HTERT RPE-1 (cell line): ENCODE data around the gene LGALS7B.
"Not testable (repeated sequence)": the region's sequence is repeated elsewhere in the genome, so short reads cannot be mapped to it uniquely, and the experiment has no call there.

ENCODE experiments used
- in situ Hi-C: fragments of 300-500 bp; cut with MboI; formaldehyde crosslinking; loops from 4 replicates; pipeline ENCODE4 v1.14.3; 2020; ENCODE audit warnings: low sequenced_read_pairs

The LGALS7B gene

DNA sequence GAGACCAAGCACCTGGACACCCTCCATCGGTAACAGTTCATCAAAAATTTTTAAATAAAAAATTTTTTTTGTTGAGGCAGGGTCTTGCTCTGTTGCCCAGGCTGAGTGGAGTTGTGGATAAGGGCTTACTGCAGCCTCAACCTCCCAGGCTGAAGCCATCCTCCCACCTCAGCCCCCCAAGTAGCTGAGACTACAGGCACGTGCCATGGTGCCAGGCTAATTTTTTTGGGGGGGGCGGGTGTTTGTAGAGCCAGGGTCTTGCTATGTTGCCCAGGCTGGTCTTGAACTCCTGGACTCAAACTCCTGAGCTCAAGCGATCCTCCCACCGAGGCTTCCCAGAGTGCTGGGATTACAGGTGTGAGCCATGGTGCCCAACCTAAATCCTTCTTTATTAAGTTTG lies 4.7 kb downstream of the LGALS7B start:
- in situ Hi-C loops = no loop called here

DNA sequence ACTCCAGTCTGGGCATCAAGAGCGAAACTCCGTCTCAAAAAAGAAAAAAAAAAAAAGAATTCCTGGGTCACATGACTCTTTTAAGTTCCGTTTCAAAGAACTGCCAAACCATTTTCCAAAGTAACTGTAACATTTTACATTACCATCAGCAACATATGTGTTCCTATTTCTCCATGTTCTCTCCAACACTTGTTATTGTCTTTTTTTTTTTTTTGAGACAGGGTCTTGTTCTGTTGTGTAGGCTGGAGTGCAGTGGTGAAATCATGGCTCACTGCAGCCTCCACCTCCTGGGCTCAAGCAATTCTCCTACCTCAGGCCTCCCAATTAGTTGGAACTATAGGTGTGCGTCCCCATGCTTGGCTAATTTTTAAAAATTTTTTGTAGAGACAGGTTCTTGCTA lies 6.5 kb downstream of the LGALS7B start:
- in situ Hi-C loops = no loop called here

DNA sequence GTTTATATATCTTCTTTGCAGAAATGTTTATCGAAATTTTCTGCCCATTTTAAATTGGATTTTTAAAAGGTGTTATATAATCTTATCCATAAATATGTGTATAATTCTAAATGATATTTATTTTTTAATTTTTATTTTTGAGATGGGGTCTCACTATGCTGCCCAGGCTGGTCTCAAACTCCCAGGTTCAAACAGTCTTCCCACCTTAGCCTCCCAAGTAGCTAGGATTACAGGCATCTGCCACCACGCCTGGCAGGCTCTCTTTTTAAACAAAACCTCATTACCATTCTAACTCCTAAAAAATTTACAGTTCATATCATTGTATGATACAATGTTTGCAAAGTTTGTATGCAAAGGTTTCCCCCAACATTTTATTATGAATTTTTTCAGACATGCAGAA lies 7.2 kb downstream of the LGALS7B start:
- in situ Hi-C loops = no loop called here

DNA sequence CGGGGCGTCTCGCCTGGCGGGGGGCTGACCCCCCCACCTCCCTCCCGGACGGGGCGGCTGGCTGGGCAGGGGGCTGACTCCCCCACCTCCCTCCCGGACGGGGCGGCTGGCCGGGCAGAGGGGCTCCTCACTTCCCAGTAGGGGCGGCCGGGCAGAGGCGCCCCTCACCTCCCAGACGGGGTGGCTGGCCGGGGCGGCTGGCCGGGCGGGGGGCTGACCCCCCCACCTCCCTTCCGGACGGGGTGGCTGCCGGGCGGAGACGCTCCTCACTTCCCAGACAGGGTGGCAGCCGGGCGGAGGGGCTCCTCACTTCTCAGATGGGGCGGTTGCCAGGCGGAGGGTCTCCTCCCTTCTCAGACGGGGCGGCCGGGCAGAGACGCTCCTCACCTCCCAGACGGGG lies 8.8 kb downstream of the LGALS7B start:
- in situ Hi-C loops = not testable (repeated sequence)

- in situ Hi-C loops = no loop called here
Observed at GRCh38 chr19:38799104-38799503, 10.1 kb downstream of the LGALS7B start.

DNA sequence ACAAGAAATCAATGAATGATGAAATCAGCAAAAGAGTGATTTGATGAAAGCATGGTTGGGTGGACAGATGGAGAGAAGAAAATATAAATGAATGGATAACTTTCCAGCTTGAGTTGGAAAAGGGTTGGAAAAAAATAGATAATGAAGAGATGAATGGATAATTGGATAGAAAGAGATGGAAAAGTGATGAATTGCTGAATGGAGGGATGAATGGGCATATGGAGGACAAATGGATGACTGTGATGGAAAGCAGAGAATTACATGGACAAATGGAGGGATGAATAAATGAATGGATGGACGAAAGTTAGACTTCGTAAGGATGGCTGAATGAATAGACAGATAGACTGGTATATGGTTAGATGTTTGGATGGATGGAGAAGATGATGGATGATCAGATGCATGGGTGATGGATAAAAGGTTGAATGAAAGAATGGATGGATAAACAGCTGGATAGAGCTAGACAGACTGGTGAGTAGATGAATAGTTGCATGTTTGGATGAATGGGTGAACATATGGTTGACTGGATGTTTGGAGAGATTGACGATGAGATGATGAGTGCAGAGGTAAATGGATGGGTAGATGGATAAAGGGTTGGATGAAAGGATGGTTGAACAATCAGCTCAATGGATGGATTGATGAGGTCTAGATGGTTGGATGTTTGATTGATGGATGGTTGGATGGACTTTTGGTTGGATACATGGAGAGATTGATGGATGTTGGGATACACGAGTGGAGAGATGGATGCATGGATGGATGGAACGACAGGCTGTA lies 11.8 kb downstream of the LGALS7B start:
- in situ Hi-C loops = no loop called here

DNA sequence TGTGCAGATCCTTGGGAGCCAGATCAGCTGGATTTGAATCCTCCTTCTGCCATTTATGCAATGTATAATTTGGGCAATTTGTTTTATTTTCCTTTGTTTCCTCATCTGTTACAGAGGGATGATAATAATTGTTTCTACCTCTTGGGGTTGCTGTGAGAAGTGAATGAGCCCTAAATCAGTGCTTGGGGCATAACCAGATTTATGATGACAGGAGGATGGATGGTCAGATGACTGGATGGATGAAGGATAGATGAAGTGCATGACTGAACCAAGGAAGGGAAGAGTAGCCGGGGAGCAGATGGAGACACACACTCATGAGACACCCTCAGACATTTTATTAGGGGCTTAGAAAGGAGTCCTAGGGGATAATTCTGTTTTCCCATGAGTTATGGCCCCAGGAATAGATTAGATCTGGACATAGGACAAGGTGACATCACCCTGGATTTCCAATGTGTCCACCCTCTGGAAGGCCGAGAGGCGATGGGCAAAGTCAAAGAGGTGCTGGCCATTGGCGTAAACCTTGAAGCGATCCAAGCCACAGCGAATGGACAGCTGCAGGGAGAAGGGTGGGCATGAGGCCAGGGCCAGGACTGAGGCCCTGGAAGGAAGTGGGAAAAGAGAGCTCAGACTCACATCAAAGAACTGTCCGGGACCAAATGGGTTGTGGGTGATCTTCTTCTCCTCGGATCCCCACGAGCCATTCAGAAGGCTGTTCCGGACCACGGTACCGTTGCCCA lies 12.5 kb downstream of the LGALS7B start:
- in situ Hi-C loops = no loop called here

DNA sequence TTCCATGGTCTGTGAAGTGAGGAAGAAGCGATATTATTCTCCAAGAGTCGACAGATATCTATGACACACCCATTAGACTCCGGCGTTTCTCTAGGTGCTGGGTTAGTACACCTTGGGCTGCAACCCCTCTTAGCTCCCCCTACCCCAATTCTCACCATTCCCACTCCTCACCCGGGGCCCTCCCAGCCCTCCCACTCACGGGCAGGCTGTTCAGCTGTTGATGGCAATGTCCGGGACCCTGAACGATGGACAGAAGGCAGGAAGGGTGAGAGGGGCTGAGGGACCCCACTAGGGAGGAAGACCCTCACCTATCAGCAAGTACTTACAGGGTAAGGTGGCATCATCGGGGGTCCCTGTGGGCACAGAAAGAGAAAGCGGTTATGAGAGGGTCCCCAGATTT lies 14.5 kb downstream of the LGALS7B start:
- in situ Hi-C loops = no loop called here

DNA sequence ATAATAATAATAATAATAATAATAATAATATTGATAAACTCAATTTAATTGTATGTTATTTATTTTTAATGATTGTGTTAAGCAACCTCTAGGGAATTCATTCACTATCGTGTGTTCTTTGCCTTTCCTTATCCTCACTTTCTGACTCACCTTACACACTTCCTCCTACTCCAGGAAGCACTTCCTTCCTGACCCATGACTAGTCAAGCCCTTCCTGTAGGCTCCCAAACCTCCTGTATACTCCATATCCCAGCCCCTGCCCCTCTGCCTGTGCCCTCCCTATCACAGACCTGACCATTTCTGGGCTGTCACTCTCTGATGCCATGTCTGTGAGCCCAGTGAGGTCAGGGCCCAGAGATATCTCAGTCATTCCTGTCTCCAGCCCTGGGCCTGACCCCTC lies 16.2 kb downstream of the LGALS7B start:
- in situ Hi-C loops = no loop called here

DNA sequence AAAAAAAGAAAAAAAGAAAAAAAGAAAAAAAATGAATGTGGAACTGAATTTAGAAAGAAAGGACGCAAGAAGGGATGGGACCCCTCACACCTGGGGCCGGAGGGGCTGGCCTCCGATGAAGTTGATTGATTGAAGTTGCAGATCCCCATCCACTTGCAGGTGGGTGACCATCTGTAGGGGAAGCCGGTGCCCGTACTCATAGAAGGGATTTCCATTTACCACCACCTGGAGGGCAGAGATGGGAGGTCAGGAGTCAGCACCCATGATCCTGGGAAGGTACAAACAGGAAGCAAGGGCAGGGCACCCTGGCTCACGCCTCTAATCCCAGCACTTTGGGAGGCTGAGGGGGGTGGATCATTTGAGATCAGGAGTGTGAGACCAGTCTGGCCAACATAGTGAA lies 17.4 kb downstream of the LGALS7B start:
- in situ Hi-C loops = no loop called here

DNA sequence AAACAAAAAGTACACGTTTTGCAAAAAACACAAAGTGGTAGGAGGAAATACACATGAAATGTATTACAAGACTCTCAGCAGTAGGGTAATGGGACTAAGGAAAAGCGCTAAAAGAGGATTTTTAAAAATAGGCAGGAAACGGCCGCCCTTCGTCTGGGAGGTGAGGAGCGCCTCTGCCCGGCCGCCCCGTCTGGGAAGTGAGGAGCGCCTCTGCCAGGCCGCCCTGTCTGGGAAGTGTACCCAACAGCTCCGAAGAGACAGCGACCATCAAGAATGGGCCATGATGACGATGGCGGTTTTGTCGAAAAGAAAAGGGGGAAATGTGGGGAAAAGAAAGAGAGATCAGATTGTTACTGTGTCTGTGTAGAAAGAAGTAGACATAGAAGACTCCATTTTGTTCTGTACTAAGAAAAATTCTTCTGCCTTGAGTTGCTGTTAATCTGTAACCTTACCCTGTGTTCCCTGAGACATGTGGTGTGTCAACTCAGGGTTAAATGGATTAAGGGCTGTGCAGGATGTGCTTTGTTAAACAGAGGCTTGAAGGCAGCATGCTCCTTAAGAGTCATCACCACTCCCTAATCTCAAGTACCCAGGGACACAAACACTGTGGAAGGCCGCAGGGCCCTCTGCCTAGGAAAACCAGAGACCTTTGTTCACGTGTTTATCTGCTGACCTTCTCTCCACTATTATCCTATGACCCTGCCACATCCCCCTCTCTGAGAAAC lies 18.5 kb downstream of the LGALS7B start:
- in situ Hi-C loops = not testable (repeated sequence)

DNA sequence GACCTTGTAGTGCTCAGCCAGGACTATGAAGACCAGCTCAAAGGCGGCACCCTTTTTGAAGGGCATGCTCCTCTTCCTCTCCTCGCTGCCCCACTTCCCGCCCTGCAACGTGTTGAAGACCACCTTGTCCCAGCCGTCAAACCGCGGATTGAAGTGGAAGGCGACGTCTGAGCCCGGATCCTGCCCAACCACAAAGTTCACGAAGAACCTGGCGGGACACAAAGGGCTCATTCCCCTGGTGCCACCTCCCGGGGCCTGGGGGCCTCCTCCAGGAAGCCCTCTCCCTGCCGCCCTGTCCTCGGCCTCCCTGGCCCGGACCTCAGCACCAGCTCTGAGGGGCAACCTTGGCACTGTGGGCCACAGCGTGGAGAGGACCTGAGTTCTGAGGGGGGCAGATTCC lies 19.7 kb downstream of the LGALS7B start:
- in situ Hi-C loops = no loop called here

- in situ Hi-C loops = no loop called here
Observed at GRCh38 chr19:38809592-38810252, 20.7 kb downstream of the LGALS7B start.

DNA sequence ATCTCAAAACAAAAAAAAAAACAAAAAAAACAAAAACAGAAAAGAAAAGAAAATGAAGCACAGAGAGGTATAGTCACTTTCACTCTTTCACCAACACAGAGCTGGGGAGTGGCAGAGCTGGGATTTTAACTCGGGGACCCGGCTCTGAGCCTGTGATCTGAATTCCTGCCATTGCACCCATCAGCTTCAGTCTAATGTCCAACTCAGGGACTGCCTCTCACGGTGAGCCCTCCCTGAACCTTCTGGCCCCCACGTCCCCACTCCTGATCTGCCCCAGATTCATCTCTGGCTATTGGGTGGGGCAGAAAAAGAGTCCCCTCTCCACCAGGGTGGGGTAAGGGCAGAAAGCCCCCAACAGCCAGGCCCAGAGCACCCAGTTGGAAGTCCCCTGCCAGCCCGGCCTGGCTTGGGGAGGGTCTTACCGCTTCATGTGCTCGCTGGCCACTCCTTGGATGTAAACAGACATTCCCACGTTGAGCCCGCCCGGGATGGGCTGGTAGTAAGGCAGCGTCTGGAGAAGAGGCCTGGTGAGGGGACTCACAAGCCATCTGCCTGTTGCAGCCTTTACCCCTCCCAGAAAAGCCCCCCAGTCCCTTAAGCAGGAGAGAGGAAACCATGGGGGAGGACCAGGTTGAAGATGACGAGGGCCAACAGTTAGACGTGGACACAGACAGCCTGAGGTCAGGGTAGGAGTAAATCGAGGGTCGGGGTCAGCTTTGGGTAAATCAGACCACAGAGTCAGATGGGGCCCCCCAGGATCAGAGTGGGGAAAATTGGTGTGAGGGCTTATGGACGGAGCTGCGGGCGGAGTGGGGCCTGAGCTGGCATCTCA lies 23.2 kb downstream of the LGALS7B start:
- in situ Hi-C loops = no loop called here

DNA sequence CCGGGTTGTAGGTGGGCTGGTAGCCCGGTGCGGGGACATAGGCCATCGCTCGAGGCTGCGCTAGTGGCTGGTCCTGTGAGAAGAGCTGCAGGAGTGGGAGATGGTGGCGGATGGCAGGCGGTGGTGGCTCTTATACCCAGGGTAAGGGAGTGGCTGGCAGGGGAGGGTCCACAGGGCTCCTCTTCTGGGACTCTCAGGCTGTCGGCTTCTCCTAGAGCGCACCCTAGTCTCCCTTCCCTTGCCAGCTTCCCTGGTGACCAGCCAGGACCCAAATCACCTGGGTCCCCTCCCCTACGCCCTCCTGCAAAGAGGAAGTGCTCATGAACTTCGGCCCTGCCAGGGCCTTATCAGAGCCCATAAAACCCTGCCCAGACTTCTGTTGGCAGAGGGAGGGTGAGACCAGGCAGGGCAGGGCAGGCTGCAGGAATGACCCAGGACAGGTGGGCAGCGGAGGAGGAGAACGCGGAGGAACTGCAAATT lies 23.9 kb downstream of the LGALS7B start, which contains the start of gene LGALS4:
TSS of gene LGALS4 (minus strand) at position 105 of the 480 bp plus-strand sequence. CDS start at position 46, 59 bp downstream.
- in situ Hi-C loops = no loop called here

DNA sequence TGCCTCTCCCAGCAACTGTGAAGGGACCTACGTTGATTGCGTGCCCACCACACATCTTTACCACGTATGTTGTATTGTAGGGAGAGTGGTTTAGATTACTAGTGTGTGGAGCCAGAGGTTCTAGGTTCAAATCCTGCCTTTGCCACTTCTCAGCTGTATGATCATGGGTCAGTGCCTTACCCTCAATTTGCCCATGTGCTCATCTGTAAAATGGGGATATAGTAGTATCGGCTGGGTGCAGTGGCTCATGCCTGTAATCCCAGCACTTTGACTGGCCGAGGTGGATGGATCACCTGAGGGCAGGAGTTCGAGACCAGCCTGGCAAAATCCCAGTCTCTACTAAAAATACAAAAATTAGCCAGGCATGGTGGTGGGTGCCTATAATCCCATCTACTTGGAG lies 24.3 kb downstream of the LGALS7B start:
- in situ Hi-C loops = no loop called here

DNA sequence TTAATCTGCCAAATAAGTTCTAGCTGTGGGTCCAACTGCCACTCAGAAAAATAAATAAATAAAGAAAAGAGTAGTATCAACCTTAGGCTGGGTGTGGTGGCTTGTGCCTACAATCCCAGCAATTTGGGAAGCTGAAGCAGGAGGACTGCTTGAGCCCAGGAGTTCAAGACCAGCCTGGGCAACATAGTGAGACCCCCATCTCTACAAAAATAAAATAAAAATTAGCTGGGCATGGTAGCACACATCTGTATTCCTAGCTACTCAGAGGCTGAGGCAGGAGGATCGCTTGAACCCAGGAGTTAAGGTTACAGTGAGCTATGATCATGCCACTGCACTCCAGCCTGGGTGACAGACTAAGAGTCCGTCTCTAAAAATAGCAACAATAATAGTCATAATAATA lies 24.9 kb downstream of the LGALS7B start:
- in situ Hi-C loops = not testable (repeated sequence)

DNA sequence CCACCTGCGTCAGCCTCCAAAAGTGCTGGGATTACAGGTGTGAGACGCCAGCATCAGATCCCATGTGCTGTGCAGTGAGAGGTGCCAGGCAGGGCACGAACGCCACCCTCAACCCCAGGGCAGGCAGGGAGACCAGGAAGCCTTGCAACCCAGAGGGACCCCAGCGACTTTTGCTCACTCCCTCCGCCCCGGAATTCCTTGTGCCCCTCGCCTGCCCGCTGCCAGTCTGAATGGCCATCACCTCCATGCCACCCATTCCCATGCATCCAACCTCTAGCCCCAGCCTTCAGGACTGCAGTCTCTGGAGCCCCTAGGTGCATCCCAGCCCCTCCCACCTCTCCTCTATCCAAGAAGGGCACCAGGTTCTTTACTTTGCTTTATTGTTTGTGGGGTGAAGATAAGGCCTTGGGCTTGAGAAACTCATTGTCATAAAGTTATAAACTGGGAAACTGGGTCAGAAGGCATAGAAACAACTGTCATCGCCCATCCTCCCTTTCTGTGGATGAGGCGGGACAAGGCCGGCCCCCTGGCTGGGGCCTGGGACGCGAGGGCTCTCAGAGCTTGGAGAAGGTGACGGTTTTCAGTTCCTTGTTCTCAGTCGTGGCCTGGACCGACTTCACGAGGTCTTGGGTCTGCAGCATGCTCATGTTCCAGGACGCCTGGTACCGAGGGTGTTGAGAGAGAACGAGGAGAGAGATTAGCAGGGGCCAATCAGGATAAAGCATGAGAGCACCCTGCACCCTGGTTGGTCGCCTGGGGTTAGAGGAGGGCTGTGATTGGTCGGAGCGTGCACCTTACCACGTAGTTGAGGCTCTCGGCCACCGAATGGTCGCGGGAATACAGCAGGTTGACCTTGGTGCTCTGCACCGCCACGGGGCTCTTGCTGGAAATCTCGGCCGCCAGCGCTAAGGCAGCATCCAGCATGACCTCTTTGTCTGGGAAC lies 26.3 kb downstream of the LGALS7B start:
- in situ Hi-C loops = no loop called here

DNA sequence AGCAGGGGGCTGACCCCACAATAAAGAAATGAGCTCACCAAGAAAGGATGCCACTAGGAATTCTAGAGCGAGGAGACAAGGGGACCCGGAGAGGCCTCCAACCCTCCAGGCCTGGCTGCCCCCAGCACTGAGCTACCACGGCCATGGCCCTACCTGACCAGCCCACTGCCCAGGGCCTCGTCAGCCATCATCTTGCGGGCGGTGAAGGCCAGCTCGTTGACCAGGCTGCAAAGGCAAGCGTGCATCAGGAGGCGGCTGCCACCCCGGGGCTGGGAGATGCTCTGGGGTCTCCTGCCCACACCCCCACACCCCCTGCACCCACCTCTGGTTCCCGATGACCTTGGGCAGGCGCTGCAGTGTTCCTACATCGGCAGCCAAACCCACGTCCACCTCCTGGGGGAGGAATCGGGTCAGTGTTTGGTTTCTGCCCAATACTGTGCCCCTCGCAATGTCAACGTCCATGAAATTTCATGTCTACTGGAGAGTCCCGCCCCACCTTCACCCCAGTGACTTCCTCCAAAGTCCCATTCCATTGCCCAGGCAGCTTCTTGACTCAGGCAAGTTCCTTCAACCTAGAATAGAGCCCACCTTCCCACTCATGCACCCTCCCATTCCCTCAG lies 27.2 kb downstream of the LGALS7B start:
- in situ Hi-C loops = no loop called here
